HEK293 (cell line): ENCODE results near the gene DCTN3.

Experiments
- CTCF ChIA-PET: fragments of 350-600 bp; formaldehyde crosslinking; extraction: SDS; loops from one replicate; lab custom pipeline; 2021; ENCODE audit warnings: antibody characterized with exemption; lab: Yijun Ruan, JAX
- POLR2A ChIA-PET: fragments of 300-600 bp; formaldehyde crosslinking; extraction: SDS; loops from one replicate; lab custom pipeline; 2020; ENCODE audit warnings: antibody characterized with exemption, inconsistent platforms; lab: Yijun Ruan, JAX
- H3K27ac ChIP-seq: fragments of 200-500 bp; sonication (Bioruptor generic); 2 replicates; pipeline ENCODE4 v1.5.1; 2014; ENCODE audit warnings: low read depth, low read length, control low read depth, inconsistent platforms; ENCODE audit errors: extremely low read depth
- H3K36me3 ChIP-seq, 2 experiments: fragments of 200-500 bp in 1 of 2; sonication (Bioruptor generic) in 1 of 2; 1 replicate in 1 of 2; 2 replicates in 1 of 2; pipeline ENCODE4 v1.5.1; 2014 to 2017; ENCODE audit warnings: inconsistent platforms in 2 of 2, low read length in 2 of 2; ENCODE audit not compliant: control insufficient read depth in 2 of 2, insufficient read depth in 1 of 2
- H3K4me1 ChIP-seq: fragments of 200-500 bp; sonication (Bioruptor generic); 2 replicates; pipeline ENCODE4 v1.5.1; 2014; ENCODE audit warnings: mild to moderate bottlenecking, low read length, inconsistent platforms; ENCODE audit not compliant: control insufficient read depth, insufficient read depth
- H3K4me3 ChIP-seq: 2 replicates; pipeline ENCODE4 v1.5.1; 2011; ENCODE audit warnings: low read depth, mild to moderate bottlenecking, control low read depth, low read length, moderate library complexity
- H3K9me3 ChIP-seq: fragments of 200-500 bp; sonication (Bioruptor generic); 2 replicates; pipeline ENCODE4 v1.5.1; 2014; ENCODE audit warnings: low read depth, low read length, inconsistent platforms; ENCODE audit not compliant: control insufficient read depth, insufficient read depth
- GLIS1 ChIP-seq: fragments of 450-650 bp; formaldehyde crosslinking; IDR thresholded peaks from 2 replicates; pipeline ENCODE4 v1.5.1; 2016; ENCODE audit warnings: missing biosample characterization, missing genetic modification characterization
- ZBTB8A ChIP-seq: fragments of 450-650 bp; formaldehyde crosslinking; IDR thresholded peaks from 2 replicates; pipeline ENCODE4 v1.5.1; 2016; ENCODE audit warnings: missing biosample characterization, missing genetic modification characterization
- ZNF184 ChIP-seq: fragments of 450-650 bp; IDR thresholded peaks from 2 replicates; pipeline ENCODE4 v1.5.1; 2018; ENCODE audit warnings: missing biosample characterization, mild to moderate bottlenecking, missing genetic modification characterization
- ZNF324 ChIP-seq: fragments of 450-650 bp; formaldehyde crosslinking; IDR thresholded peaks from 2 replicates; pipeline ENCODE4 v1.5.1; 2016; ENCODE audit warnings: missing biosample characterization, missing genetic modification characterization
- ZNF335 ChIP-seq: fragments of 450-650 bp; formaldehyde crosslinking; conservative IDR thresholded peaks from 2 replicates; pipeline ENCODE4 v1.5.1; 2016; ENCODE audit warnings: missing biosample characterization, missing genetic modification characterization
- ZNF433 ChIP-seq: fragments of 450-650 bp; formaldehyde crosslinking; IDR thresholded peaks from 2 replicates; pipeline ENCODE4 v1.5.1; 2016; ENCODE audit warnings: missing biosample characterization, missing genetic modification characterization, low read depth
- ZNF48 ChIP-seq: fragments of 450-650 bp; formaldehyde crosslinking; IDR thresholded peaks from 2 replicates; pipeline ENCODE4 v1.5.1; 2016; ENCODE audit warnings: missing biosample characterization, missing genetic modification characterization
- ZNF549 ChIP-seq: fragments of 450-650 bp; IDR thresholded peaks from 2 replicates; pipeline ENCODE4 v1.5.1; 2018; ENCODE audit warnings: missing biosample characterization, missing genetic modification characterization, mild to moderate bottlenecking, inconsistent platforms, moderate library complexity
- ZNF560 ChIP-seq: fragments of 450-650 bp; formaldehyde crosslinking; IDR thresholded peaks from 2 replicates; pipeline ENCODE4 v1.5.1; 2017; ENCODE audit warnings: missing biosample characterization, missing genetic modification characterization, borderline replicate concordance
- ZNF561 ChIP-seq: fragments of 450-650 bp; IDR thresholded peaks from 2 replicates; pipeline ENCODE4 v1.5.1; 2018; ENCODE audit warnings: missing biosample characterization, missing genetic modification characterization, borderline replicate concordance
- ZNF776 ChIP-seq: fragments of 450-650 bp; formaldehyde crosslinking; IDR thresholded peaks from 2 replicates; pipeline ENCODE4 v1.5.0; 2017; ENCODE audit warnings: missing biosample characterization, missing genetic modification characterization, borderline replicate concordance
- ZNF837 ChIP-seq: fragments of 450-650 bp; formaldehyde crosslinking; IDR thresholded peaks from 2 replicates; pipeline ENCODE4 v1.5.1; 2016; ENCODE audit warnings: missing biosample characterization, missing genetic modification characterization
- TF ChIP-seq, protein P1 (sequence below): fragments of 450-650 bp; formaldehyde crosslinking; IDR thresholded peaks from 2 replicates; pipeline ENCODE4 v1.5.1; 2017; ENCODE audit warnings: missing biosample characterization, missing genetic modification characterization
- TF ChIP-seq, protein P2 (sequence below): fragments of 450-650 bp; formaldehyde crosslinking; conservative IDR thresholded peaks from 2 replicates; pipeline ENCODE4 v1.5.1; 2016; ENCODE audit warnings: low read depth, missing biosample characterization, missing genetic modification characterization
- TF ChIP-seq, protein P3 (sequence below): fragments of 450-650 bp; formaldehyde crosslinking; IDR thresholded peaks from 2 replicates; pipeline ENCODE4 v1.5.1; 2016; ENCODE audit warnings: missing biosample characterization, missing genetic modification characterization
- TF ChIP-seq, protein P4 (sequence below): sonication (generic); formaldehyde crosslinking; IDR thresholded peaks from 2 replicates; pipeline ENCODE4 v1.8.1; 2022; ENCODE audit warnings: mild to moderate bottlenecking, moderate library complexity, missing genetic modification reagents

The DCTN3 gene

GRCh38 chr9:34647084-34647403, 26.7 kb upstream of the DCTN3 start:
- Histone ChIP-seq H3K4me3 (peak overlapping the region; percentile 82), H3K36me3 (peaks cover 0 to 40% of the 10 kb centered on the region in 2 experiments; a peak in 2 of 3 replicates), H3K9me3 (no peaks in the 10 kb centered on the region)
- no peak for TF ChIP-seq GLIS1
- TF ChIP-seq ZNF184 (tag by site-specific recombination): no peak
- TF ChIP-seq, protein P1, sequence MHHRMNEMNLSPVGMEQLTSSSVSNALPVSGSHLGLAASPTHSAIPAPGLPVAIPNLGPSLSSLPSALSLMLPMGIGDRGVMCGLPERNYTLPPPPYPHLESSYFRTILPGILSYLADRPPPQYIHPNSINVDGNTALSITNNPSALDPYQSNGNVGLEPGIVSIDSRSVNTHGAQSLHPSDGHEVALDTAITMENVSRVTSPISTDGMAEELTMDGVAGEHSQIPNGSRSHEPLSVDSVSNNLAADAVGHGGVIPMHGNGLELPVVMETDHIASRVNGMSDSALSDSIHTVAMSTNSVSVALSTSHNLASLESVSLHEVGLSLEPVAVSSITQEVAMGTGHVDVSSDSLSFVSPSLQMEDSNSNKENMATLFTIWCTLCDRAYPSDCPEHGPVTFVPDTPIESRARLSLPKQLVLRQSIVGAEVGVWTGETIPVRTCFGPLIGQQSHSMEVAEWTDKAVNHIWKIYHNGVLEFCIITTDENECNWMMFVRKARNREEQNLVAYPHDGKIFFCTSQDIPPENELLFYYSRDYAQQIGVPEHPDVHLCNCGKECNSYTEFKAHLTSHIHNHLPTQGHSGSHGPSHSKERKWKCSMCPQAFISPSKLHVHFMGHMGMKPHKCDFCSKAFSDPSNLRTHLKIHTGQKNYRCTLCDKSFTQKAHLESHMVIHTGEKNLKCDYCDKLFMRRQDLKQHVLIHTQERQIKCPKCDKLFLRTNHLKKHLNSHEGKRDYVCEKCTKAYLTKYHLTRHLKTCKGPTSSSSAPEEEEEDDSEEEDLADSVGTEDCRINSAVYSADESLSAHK (tag by site-specific recombination): no peak
- no peak for TF ChIP-seq ZNF561 (tag by site-specific recombination)
- TF ChIP-seq, protein P2, sequence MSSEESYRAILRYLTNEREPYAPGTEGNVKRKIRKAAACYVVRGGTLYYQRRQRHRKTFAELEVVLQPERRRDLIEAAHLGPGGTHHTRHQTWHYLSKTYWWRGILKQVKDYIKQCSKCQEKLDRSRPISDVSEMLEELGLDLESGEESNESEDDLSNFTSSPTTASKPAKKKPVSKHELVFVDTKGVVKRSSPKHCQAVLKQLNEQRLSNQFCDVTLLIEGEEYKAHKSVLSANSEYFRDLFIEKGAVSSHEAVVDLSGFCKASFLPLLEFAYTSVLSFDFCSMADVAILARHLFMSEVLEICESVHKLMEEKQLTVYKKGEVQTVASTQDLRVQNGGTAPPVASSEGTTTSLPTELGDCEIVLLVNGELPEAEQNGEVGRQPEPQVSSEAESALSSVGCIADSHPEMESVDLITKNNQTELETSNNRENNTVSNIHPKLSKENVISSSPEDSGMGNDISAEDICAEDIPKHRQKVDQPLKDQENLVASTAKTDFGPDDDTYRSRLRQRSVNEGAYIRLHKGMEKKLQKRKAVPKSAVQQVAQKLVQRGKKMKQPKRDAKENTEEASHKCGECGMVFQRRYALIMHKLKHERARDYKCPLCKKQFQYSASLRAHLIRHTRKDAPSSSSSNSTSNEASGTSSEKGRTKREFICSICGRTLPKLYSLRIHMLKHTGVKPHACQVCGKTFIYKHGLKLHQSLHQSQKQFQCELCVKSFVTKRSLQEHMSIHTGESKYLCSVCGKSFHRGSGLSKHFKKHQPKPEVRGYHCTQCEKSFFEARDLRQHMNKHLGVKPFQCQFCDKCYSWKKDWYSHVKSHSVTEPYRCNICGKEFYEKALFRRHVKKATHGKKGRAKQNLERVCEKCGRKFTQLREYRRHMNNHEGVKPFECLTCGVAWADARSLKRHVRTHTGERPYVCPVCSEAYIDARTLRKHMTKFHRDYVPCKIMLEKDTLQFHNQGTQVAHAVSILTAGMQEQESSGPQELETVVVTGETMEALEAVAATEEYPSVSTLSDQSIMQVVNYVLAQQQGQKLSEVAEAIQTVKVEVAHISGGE (tag by site-specific recombination): no peak
- TF ChIP-seq, protein P3, sequence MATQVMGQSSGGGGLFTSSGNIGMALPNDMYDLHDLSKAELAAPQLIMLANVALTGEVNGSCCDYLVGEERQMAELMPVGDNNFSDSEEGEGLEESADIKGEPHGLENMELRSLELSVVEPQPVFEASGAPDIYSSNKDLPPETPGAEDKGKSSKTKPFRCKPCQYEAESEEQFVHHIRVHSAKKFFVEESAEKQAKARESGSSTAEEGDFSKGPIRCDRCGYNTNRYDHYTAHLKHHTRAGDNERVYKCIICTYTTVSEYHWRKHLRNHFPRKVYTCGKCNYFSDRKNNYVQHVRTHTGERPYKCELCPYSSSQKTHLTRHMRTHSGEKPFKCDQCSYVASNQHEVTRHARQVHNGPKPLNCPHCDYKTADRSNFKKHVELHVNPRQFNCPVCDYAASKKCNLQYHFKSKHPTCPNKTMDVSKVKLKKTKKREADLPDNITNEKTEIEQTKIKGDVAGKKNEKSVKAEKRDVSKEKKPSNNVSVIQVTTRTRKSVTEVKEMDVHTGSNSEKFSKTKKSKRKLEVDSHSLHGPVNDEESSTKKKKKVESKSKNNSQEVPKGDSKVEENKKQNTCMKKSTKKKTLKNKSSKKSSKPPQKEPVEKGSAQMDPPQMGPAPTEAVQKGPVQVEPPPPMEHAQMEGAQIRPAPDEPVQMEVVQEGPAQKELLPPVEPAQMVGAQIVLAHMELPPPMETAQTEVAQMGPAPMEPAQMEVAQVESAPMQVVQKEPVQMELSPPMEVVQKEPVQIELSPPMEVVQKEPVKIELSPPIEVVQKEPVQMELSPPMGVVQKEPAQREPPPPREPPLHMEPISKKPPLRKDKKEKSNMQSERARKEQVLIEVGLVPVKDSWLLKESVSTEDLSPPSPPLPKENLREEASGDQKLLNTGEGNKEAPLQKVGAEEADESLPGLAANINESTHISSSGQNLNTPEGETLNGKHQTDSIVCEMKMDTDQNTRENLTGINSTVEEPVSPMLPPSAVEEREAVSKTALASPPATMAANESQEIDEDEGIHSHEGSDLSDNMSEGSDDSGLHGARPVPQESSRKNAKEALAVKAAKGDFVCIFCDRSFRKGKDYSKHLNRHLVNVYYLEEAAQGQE: no peak
- no peak for TF ChIP-seq ZNF48 (tag by site-specific recombination)
- TF ChIP-seq ZNF549: no peak
- TF ChIP-seq, protein P4, sequence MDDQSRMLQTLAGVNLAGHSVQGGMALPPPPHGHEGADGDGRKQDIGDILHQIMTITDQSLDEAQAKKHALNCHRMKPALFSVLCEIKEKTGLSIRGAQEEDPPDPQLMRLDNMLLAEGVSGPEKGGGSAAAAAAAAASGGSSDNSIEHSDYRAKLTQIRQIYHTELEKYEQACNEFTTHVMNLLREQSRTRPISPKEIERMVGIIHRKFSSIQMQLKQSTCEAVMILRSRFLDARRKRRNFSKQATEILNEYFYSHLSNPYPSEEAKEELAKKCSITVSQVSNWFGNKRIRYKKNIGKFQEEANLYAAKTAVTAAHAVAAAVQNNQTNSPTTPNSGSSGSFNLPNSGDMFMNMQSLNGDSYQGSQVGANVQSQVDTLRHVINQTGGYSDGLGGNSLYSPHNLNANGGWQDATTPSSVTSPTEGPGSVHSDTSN: no peak
- no peak for TF ChIP-seq ZNF335 (tag by site-specific recombination)
- TF ChIP-seq ZNF433 (tag by site-specific recombination): no peak
- no peak for TF ChIP-seq ZNF837 (tag by site-specific recombination)
- TF ChIP-seq ZBTB8A (tag by site-specific recombination): no peak
- TF ChIP-seq ZNF560 (tag by site-specific recombination): no peak
- TF ChIP-seq ZNF324 (tag by site-specific recombination): no peak
- no peak for TF ChIP-seq ZNF776
- TF ChIP-seq, all 188 proteins: peak for 0
- CTCF ChIA-PET: interaction anchor here (0.6 to 13.3 kb wide), 9 partner anchors 9 to 314 kb away, joined by 3 to 125 read pairs (median 10); partner anchors contain the start of genes CCL19, CCL27 and SIGMAR1
- H3K27ac ChIP-seq: peak overlapping the region; percentile 84
- POLR2A ChIA-PET: interaction anchor here (0.6 to 5.7 kb wide), 8 partner anchors 10 to 42 kb away, joined by 3 to 90 read pairs (median 5); partner anchors contain the start of genes DCTN3 and SIGMAR1
- no peaks in the 10 kb centered on the region; the same call in 1 of the 2 replicates for H3K4me1 ChIP-seq
